Endothelial cell of umbilical vein (primary cell): Measurements from ENCODE around the gene OR2Y1. TPM values are rescaled to one million over a fixed set of nuclear protein-coding genes. Genes with fewer than 3 reads are reported as not detected.
"Not testable (repeated sequence)": the region's sequence is repeated elsewhere in the genome, so short reads cannot be mapped to it uniquely, and the experiment has no call there.

Source experiments
- BruUV-seq: library from RNA; stranded (reverse); fragments of 400-500 nt; replicated peaks from 2 replicates; lab custom pipeline; 2021; lab: Mats Ljungman, UMichigan
- CTCF ChIA-PET: fragments of 300-600, 350-600 bp; sonication (Branson Sonifier 250); formaldehyde crosslinking; loops from one replicate; lab custom pipeline; 2021; ENCODE audit warnings: antibody characterized with exemption, inconsistent platforms; lab: Charles Lee
- POLR2A ChIA-PET: fragments of 300-600, 350-600 bp; sonication (Branson Sonifier 250); formaldehyde crosslinking; loops from one replicate; lab custom pipeline; 2021; ENCODE audit warnings: antibody characterized with exemption, inconsistent platforms; lab: Charles Lee
- DNase-seq: peaks from one replicate; pipeline ENCODE4 v3.0.0-alpha.2; 2011; ENCODE audit warnings: low read depth, low spot score
- FAIRE-seq: peaks from 2 replicates; lab custom pipeline; 2011; peaks lifted over from hg19 to GRCh38; lab: Jason Lieb, UNC
- H2AFZ ChIP-seq: 2 replicates; pipeline ENCODE4 v1.6.0; 2012; ENCODE audit warnings: low read depth, low read length, control low read depth, inconsistent platforms
- H3K27ac ChIP-seq: 2 replicates; pipeline ENCODE4 v1.5.1; 2011; ENCODE audit warnings: low read depth, mild to moderate bottlenecking, control low read depth, low read length, moderate library complexity; ENCODE audit not compliant: insufficient read depth
- H3K27me3 ChIP-seq, 2 experiments: 2 replicates each; pipeline versions ENCODE4 v1.6.0 to v1.6.1; 2011; ENCODE audit warnings: low read length in 2 of 2, mixed read lengths in 1 of 2; ENCODE audit not compliant: control insufficient read depth in 2 of 2, insufficient read depth in 2 of 2
- H3K36me3 ChIP-seq, 2 experiments: 2 replicates in 1 of 2; 3 replicates in 1 of 2; pipeline ENCODE4 v1.5.1; 2011; ENCODE audit warnings: low read length in 2 of 2, mild to moderate bottlenecking in 1 of 2, moderate library complexity in 1 of 2; ENCODE audit not compliant: control insufficient read depth in 2 of 2, insufficient read depth in 2 of 2; ENCODE audit errors: extremely low read depth in 1 of 2
- H3K4me1 ChIP-seq: 3 replicates; pipeline ENCODE4 v1.5.1; 2011; ENCODE audit warnings: mild to moderate bottlenecking, low read length; ENCODE audit not compliant: control insufficient read depth, insufficient read depth; ENCODE audit errors: extremely low read depth
- H3K4me2 ChIP-seq: 2 replicates; pipeline ENCODE4 v1.6.1; 2011; ENCODE audit warnings: low read length, control low read depth, mixed read lengths; ENCODE audit not compliant: insufficient read depth
- H3K4me3 ChIP-seq, 3 experiments: fragments of 200-600 bp in 1 of 3; sonication (generic), shearing (Covaris generic) in 1 of 3; replicated peaks in 1 of 3; 2 replicates each; pipeline ENCODE4 v1.5.1; 2011 to 2016; ENCODE audit warnings: control low read depth in 3 of 3, low read length in 3 of 3, mild to moderate bottlenecking in 2 of 3, inconsistent platforms in 1 of 3, low read depth in 1 of 3, moderate library complexity in 1 of 3; ENCODE audit not compliant: insufficient read depth in 1 of 3
- H3K79me2 ChIP-seq: 2 replicates; pipeline ENCODE4 v1.6.0; 2012; ENCODE audit warnings: low read length, inconsistent platforms; ENCODE audit not compliant: control insufficient read depth, insufficient read depth
- H3K9ac ChIP-seq: replicated peaks from 2 replicates; pipeline ENCODE3; 2011; ENCODE audit warnings: low read length, control low read depth; ENCODE audit not compliant: insufficient read depth; ENCODE audit errors: extremely low read depth
- H3K9me1 ChIP-seq: replicated peaks from 3 replicates; pipeline ENCODE4 v1.6.0; 2011; ENCODE audit warnings: mild to moderate bottlenecking, low read length; ENCODE audit not compliant: control insufficient read depth, insufficient read depth; ENCODE audit errors: extremely low read depth
- H3K9me3 ChIP-seq: replicated peaks from 2 replicates; pipeline ENCODE4 v1.5.1; 2012; ENCODE audit warnings: low read length, inconsistent platforms; ENCODE audit not compliant: control insufficient read depth, insufficient read depth
- H4K20me1 ChIP-seq: replicated peaks from 2 replicates; pipeline ENCODE3; 2011; ENCODE audit warnings: mild to moderate bottlenecking, low read length; ENCODE audit not compliant: control insufficient read depth, insufficient read depth; ENCODE audit errors: extremely low read depth
- FOS ChIP-seq: IDR thresholded peaks from 2 replicates; pipeline ENCODE4 v1.6.1; 2011; ENCODE audit warnings: mild to moderate bottlenecking, low read length, moderate library complexity, borderline replicate concordance; ENCODE audit not compliant: insufficient read depth
- MAX ChIP-seq: IDR thresholded peaks from 2 replicates; pipeline ENCODE4 v1.6.1; 2011; ENCODE audit not compliant: insufficient read depth, insufficient read length
- POLR2A ChIP-seq: IDR thresholded peaks from 2 replicates; pipeline ENCODE4 v1.6.1; 2012; ENCODE audit warnings: low read depth, mild to moderate bottlenecking, control low read depth, low read length
- POLR2AphosphoS5 ChIP-seq: IDR thresholded peaks from 2 replicates; pipeline ENCODE4 v1.6.1; 2012; ENCODE audit warnings: low read depth, mild to moderate bottlenecking, control low read depth, low read length, moderate library complexity; ENCODE audit not compliant: insufficient read depth
- dilution Hi-C: fragments of 300-500 bp; cut with MboI; formaldehyde crosslinking; loops from one replicate; pipeline ENCODE4 v1.15.0; 2019; ENCODE audit warnings: low sequenced_read_pairs; ENCODE audit not compliant: extremely low pct_ligation_motif_present
- intact Hi-C: fragments of 100-400 bp; cut with micrococcal nuclease; formaldehyde crosslinking; loops from one replicate; pipeline ENCODE4 v1.10.0; 2022
- polyA plus RNA-seq, 4 experiments: library from polyadenylated mRNA; depleted of rRNA in 3 of 4; stranded (reverse) in 3 of 4; unstranded in 1 of 4; fragments of >200 nt; gene quantifications; 2 replicates each; pipeline versions ENCODE4 v1.2.1 to v1.2.3, GENCODE V29; 2011 to 2012; ENCODE audit warnings: missing spikeins in 1 of 4
- total RNA-seq: library from RNA; stranded (reverse); gene quantifications from 2 replicates; pipeline ENCODE4 v1.2.3, GENCODE V29; 2021

The OR2Y1 gene
- total and polyA plus RNA-seq, 2 donors (not counting 3 experiments of a cell fraction or from before 2014, with no cell fraction given), result not detected

DNA sequence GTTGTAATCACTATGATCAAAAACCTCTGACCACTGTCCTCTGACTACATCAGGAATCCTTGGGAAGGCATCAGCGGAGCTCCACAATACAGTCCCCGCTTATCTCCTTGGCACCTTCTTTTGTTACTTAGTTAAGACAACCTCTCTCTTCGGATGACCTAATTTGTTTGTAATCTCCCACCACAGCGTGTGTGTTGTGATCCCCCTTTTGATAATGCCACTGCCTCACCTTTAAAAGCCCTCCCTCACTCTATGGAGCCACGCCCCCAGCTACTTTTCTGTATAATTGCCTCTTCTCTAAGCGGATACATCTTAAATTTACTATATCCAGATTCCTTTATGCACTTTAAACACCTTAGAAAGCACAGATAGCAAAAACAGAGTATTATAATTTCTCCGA is 35.9 kb downstream of the OR2Y1 start:
- no TSS peak for BruUV-seq
- no peaks in the 10 kb centered on the region for H3K79me2 ChIP-seq
- H3K27ac ChIP-seq, result no peak overlapping the region
- no peak overlapping the region for H3K4me3 ChIP-seq
- no peaks in the 10 kb centered on the region for H4K20me1 ChIP-seq
- intact Hi-C loops (no loop called here), dilution Hi-C loops (no loop called here)
- DNase-seq (no peak), FAIRE-seq (no peak)
- H3K4me1 ChIP-seq, result no peaks in the 10 kb centered on the region
- no peaks in the 10 kb centered on the region for H3K9me1 ChIP-seq
- TF ChIP-seq FOS (no peak), POLR2A (no peak), POLR2AphosphoS5 (no peak), MAX (no peak)
- H3K9ac ChIP-seq, result no peak overlapping the region
- no peaks in the 10 kb centered on the region for H3K9me3 ChIP-seq
- no peak overlapping the region for H3K4me2 ChIP-seq
- H3K27me3 ChIP-seq, result no peaks in the 10 kb centered on the region
- no peak overlapping the region for H2AFZ ChIP-seq
- CTCF ChIA-PET, result interaction anchor here (1.3 to 1.5 kb wide), 2 partner anchors 8 to 15 kb away, joined by 3 to 10 read pairs; no protein-coding TSS in a partner anchor
- POLR2A ChIA-PET, result no interaction called here
- no peaks in the 10 kb centered on the region for H3K36me3 ChIP-seq

DNA sequence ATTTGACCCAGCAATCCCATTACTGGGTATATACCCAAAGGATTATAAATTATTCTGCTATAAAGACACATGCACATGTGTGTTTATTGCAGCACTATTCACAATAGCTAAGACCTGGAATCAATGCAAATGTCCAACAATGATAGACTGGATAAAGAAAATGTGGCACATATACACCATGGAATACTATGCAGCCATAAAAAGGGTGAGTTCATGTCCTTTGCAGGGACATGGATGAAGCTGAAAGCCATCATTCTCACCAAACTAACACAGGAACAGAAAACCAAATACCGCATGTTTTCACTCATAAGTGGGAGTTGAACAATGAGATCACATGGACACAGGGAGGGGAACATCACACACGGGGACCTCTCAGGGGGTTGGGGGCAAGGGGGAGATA is 36.5 kb downstream of the OR2Y1 start:
- DNase-seq, CTCF ChIA-PET: not testable (repeated sequence)

GRCh38 chr5:180700440-180700839 is 39.4 kb downstream of the OR2Y1 start:
- H3K27ac ChIP-seq, POLR2A ChIA-PET, dilution Hi-C loops, H3K9me1 ChIP-seq, BruUV-seq, DNase-seq, H3K36me3 ChIP-seq, H2AFZ ChIP-seq, H4K20me1 ChIP-seq, intact Hi-C loops, H3K9me3 ChIP-seq, H3K27me3 ChIP-seq, H3K9ac ChIP-seq, FAIRE-seq, H3K79me2 ChIP-seq, CTCF ChIA-PET, H3K4me2 ChIP-seq, H3K4me1 ChIP-seq, H3K4me3 ChIP-seq: not testable (repeated sequence)

More for the DNA sequence above, 36.5 kb downstream of the OR2Y1 start:
- H3K4me1 ChIP-seq, POLR2A ChIA-PET, H3K27me3 ChIP-seq, FAIRE-seq, H3K9ac ChIP-seq, H4K20me1 ChIP-seq, H3K4me2 ChIP-seq, H3K36me3 ChIP-seq, H3K9me3 ChIP-seq, H3K4me3 ChIP-seq, H3K9me1 ChIP-seq, H2AFZ ChIP-seq, dilution Hi-C loops, H3K27ac ChIP-seq, BruUV-seq, H3K79me2 ChIP-seq, intact Hi-C loops: not testable (repeated sequence)
